ENCODE data around the gene FOXK1.
A peak's percentile ranks its signal among the peaks of the same experiment; 100 is the strongest.
"Not testable (repeated sequence)": the region's sequence is repeated elsewhere in the genome, so short reads cannot be mapped to it uniquely, and the experiment has no call there.

FOXK1 gene

GRCh38 chr7:4681886-4682620 lies at the start of gene FOXK1:
TSS of gene FOXK1 (plus strand) at chr7:4682295. CDS start at chr7:4682309, 14 bp downstream.
- H3K27me3 Mint-ChIP-seq: no peaks in the 10 kb centered on the region
- H3K4me1 Mint-ChIP-seq: peaks cover 24 to 45% of the 10 kb centered on the region in 2 donors
- H3K27ac Mint-ChIP-seq: peak within 1 kb of the TSS; percentile 94
- ATAC-seq (replicated peaks) (peak; percentile 73 to 79), DNase-seq (peak; percentile 71)
- H3K9me3 Mint-ChIP-seq: no peaks in the 10 kb centered on the region
- peak within 1 kb of the TSS; percentile 88 to 94 for H3K4me3 Mint-ChIP-seq
- H3K36me3 Mint-ChIP-seq: peaks cover 11 to 21% of the 10 kb centered on the region in 2 donors

GRCh38 chr7:4633012-4633411 lies 49.1 kb upstream of the FOXK1 start:
- Mint-ChIP-seq H3K4me3 (no peak overlapping the region), H3K27ac (no peak overlapping the region), H3K27me3 (peaks cover 14 to 16% of the 10 kb centered on the region in 2 donors), H3K36me3 (no peaks in the 10 kb centered on the region), H3K4me1 (peaks cover 0 to 3% of the 10 kb centered on the region in 2 donors), H3K9me3 (no peaks in the 10 kb centered on the region)
- ATAC-seq (replicated peaks) (peak in 1 of 2 donors; percentile 55), DNase-seq (no peak)

- Mint-ChIP-seq H3K4me3 (no peak overlapping the region), H3K27me3 (peaks cover 16 to 25% of the 10 kb centered on the region in 2 donors), H3K27ac (no peak overlapping the region), H3K36me3 (no peaks in the 10 kb centered on the region), H3K9me3 (no peaks in the 10 kb centered on the region), H3K4me1 (peaks cover 0 to 3% of the 10 kb centered on the region in 2 donors)
- ATAC-seq (replicated peaks) (no peak), DNase-seq (no peak)
Observed at GRCh38 chr7:4634166-4634565, 47.9 kb upstream of the FOXK1 start.

- H3K4me3 Mint-ChIP-seq: no peak overlapping the region
Observed at GRCh38 chr7:4638781-4639575, 43.1 kb upstream of the FOXK1 start.

DNA sequence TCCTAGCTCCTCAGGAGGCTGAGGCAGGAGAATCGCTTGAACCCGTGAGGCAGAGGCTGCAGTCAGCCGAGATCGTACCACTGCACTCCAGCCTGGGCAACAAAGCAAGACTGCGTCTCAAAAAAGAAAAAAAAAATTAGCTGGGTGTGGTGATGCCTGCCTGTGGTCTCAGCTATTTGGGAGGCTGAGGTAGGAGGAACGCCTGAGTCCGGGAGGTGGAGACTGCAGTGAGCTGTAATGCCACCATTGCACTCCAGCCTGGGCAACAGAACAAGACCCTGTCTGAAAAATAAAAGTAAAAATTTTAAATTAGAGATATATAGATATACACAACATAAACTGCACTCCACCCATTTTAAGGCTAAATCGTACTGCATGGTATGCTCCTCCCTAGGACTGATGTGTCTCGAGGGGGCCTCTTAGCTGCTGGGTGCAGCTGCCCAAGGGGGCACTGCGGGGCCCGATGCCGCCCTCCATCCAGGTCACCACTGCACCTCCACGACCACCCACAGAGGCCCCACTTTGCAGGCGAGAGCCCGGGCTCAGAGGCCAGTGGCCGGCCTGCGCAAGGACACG lies 40.9 kb upstream of the FOXK1 start:
- no peaks in the 10 kb centered on the region for H3K9me3 Mint-ChIP-seq
- peak; percentile 56 to 64 for ATAC-seq (replicated peaks)

More at GRCh38 chr7:4638781-4639575, 43.1 kb upstream of the FOXK1 start:
- Mint-ChIP-seq H3K36me3 (peaks cover 0 to 5% of the 10 kb centered on the region in 2 donors), H3K4me1 (peaks cover 5 to 7% of the 10 kb centered on the region in 2 donors), H3K27me3 (peaks cover 0 to 17% of the 10 kb centered on the region in 2 donors), H3K9me3 (no peaks in the 10 kb centered on the region), H3K27ac (no peak overlapping the region)
- DNase-seq: no peak
- no peak for ATAC-seq (replicated peaks)

GRCh38 chr7:4641667-4642467 lies 40.2 kb upstream of the FOXK1 start:
- Mint-ChIP-seq H3K4me1 (peaks cover 5 to 7% of the 10 kb centered on the region in 2 donors), H3K27ac (peak overlapping the region; percentile 98), H3K36me3 (peaks cover 4 to 8% of the 10 kb centered on the region in 2 donors), H3K27me3 (peaks cover 0 to 17% of the 10 kb centered on the region in 2 donors), H3K9me3 (no peaks in the 10 kb centered on the region), H3K4me3 (peak overlapping the region; percentile 93 to 94)
- ATAC-seq (replicated peaks) (peak; percentile 87 to 90), DNase-seq (peak; percentile 92)

More for the DNA sequence above, 40.9 kb upstream of the FOXK1 start:
- H3K27ac Mint-ChIP-seq: peak overlapping the region; percentile 68
- H3K27me3 Mint-ChIP-seq: peaks cover 0 to 17% of the 10 kb centered on the region in 2 donors
- H3K4me3 Mint-ChIP-seq: peak overlapping the region; percentile 79 to 94
- H3K36me3 Mint-ChIP-seq: peaks cover under 1 to 5% of the 10 kb centered on the region in 2 donors
- DNase-seq: no peak
- peaks cover 5 to 7% of the 10 kb centered on the region in 2 donors for H3K4me1 Mint-ChIP-seq

- Mint-ChIP-seq H3K9me3 (no peaks in the 10 kb centered on the region), H3K27me3 (peaks cover 0 to 15% of the 10 kb centered on the region in 2 donors), H3K27ac (peak overlapping the region; percentile 98), H3K4me3 (peak overlapping the region; percentile 93 to 94), H3K4me1 (peaks cover 5 to 7% of the 10 kb centered on the region in 2 donors), H3K36me3 (peaks cover 4 to 8% of the 10 kb centered on the region in 2 donors)
- DNase-seq (no peak), ATAC-seq (replicated peaks) (no peak)
Observed at GRCh38 chr7:4642468-4643203, 39.5 kb upstream of the FOXK1 start.

- not testable (repeated sequence) for H3K4me1 Mint-ChIP-seq, H3K36me3 Mint-ChIP-seq
Observed at GRCh38 chr7:4643204-4643471, 39.0 kb upstream of the FOXK1 start.

GRCh38 chr7:4645246-4645645 lies 36.8 kb upstream of the FOXK1 start:
- no peaks in the 10 kb centered on the region for H3K27me3 Mint-ChIP-seq
- H3K4me3 Mint-ChIP-seq: no peak overlapping the region
- H3K4me1 Mint-ChIP-seq: peaks cover 5 to 7% of the 10 kb centered on the region in 2 donors
- H3K9me3 Mint-ChIP-seq: no peaks in the 10 kb centered on the region
- H3K27ac Mint-ChIP-seq: no peak overlapping the region
- ATAC-seq (replicated peaks) (no peak), DNase-seq (no peak)
- peaks cover 5 to 8% of the 10 kb centered on the region in 2 donors for H3K36me3 Mint-ChIP-seq

More at GRCh38 chr7:4643204-4643471, 39.0 kb upstream of the FOXK1 start:
- DNase-seq; H3K9me3 Mint-ChIP-seq; H3K27ac Mint-ChIP-seq; ATAC-seq (replicated peaks): not testable (repeated sequence)
- H3K27me3 Mint-ChIP-seq: peaks cover 0 to 10% of the 10 kb centered on the region in 2 donors
- peak overlapping the region; percentile 93 to 94 for H3K4me3 Mint-ChIP-seq

DNA sequence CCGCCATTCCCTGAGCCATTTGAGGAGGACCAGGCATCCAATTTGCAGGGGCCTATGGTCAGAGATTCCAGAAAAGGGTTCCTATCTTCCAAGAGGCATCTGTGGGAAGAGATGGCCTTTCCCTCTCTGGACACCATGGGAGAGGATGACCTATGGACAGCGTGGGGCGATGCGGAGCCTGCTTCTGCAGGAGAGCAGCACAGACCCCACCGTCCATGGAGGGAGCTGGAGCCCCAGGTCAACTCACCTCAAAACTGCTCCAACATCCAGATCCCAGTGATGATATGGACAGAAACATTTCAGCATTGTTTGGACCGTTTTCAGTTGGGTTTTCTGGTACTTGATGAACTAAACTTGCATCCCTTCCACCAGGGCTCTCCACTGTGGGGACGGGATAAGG lies 34.0 kb upstream of the FOXK1 start:
- H3K4me1 Mint-ChIP-seq: peaks cover 0 to 12% of the 10 kb centered on the region in 2 donors
- ATAC-seq (replicated peaks): no peak
- H3K9me3 Mint-ChIP-seq: no peaks in the 10 kb centered on the region
- no peak overlapping the region for H3K4me3 Mint-ChIP-seq
- peaks cover 3 to 8% of the 10 kb centered on the region in 2 donors for H3K36me3 Mint-ChIP-seq
- no peak for DNase-seq
- H3K27ac Mint-ChIP-seq: no peak overlapping the region
- no peaks in the 10 kb centered on the region for H3K27me3 Mint-ChIP-seq

- Mint-ChIP-seq H3K9me3 (no peaks in the 10 kb centered on the region), H3K4me1 (peaks cover 0 to 12% of the 10 kb centered on the region in 2 donors), H3K4me3 (peak overlapping the region; percentile 23 to 35), H3K27ac (peak overlapping the region; percentile 83), H3K27me3 (no peaks in the 10 kb centered on the region), H3K36me3 (peaks cover 3 to 8% of the 10 kb centered on the region in 2 donors)
- ATAC-seq (replicated peaks): no peak
- DNase-seq: no peak
Observed at GRCh38 chr7:4650433-4651047, 31.6 kb upstream of the FOXK1 start.

GRCh38 chr7:4653771-4654170 lies 28.3 kb upstream of the FOXK1 start:
- DNase-seq (no peak), ATAC-seq (replicated peaks) (no peak)
- Mint-ChIP-seq H3K4me1 (peaks cover 0 to 12% of the 10 kb centered on the region in 2 donors), H3K27me3 (peaks cover 9 to 10% of the 10 kb centered on the region in 2 donors), H3K27ac (no peak overlapping the region), H3K9me3 (peaks cover 7 to 12% of the 10 kb centered on the region in 2 donors), H3K4me3 (no peak overlapping the region), H3K36me3 (peaks cover 10% of the 10 kb centered on the region in 2 donors)

- no peak for ATAC-seq (replicated peaks)
- Mint-ChIP-seq H3K27ac (peak overlapping the region; percentile 5), H3K4me3 (no peak overlapping the region), H3K36me3 (peaks cover 12 to 17% of the 10 kb centered on the region in 2 donors), H3K4me1 (peaks cover 3 to 12% of the 10 kb centered on the region in 2 donors), H3K27me3 (peaks cover 9 to 10% of the 10 kb centered on the region in 2 donors), H3K9me3 (peaks cover 15 to 19% of the 10 kb centered on the region in 2 donors)
- DNase-seq: no peak
Observed at GRCh38 chr7:4655311-4655710, 26.8 kb upstream of the FOXK1 start.
